Vagina (tissue), 2 donors: ENCODE results near the gene SGPP2.

Experiments used
- POLR2A ChIP-seq, 2 donors: fragments of 450-650 bp; IDR thresholded peaks; one replicate each; pipeline ENCODE4 v1.6.1; 2017; ENCODE audit warnings: antibody characterized with exemption in 2 of 2, mild to moderate bottlenecking in 2 of 2, moderate library complexity in 2 of 2
- TF ChIP-seq, protein P1 (sequence below), 3 experiments: fragments of 450-650 bp in 2 of 3; fragments of 200-600 bp in 1 of 3; sonication (generic) in 1 of 3; IDR thresholded peaks; one replicate each; pipeline ENCODE4 v1.5.1; 2017 to 2019; ENCODE audit warnings: antibody characterized with exemption in 3 of 3, mild to moderate bottlenecking in 2 of 3, moderate library complexity in 2 of 3

DNA sequence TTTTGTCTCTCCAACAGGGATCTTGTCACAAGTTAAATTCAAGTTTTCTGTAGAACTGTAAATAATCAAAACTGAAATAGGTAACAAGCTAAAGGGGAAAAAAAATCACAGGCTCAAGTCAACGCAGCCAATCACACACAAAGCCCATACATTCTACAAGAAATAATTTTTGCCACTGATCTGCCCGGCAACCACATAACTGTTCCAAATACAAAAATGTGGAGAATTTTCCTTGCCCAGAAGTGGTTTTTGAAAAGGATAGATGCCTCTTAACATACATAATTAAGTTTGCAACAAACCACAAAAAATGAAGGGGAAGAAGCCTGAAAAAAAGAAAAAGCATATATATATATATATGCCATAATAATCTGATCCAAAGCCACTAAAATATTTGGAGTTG is 171.2 kb downstream of the SGPP2 start:
- TF ChIP-seq, protein P1, sequence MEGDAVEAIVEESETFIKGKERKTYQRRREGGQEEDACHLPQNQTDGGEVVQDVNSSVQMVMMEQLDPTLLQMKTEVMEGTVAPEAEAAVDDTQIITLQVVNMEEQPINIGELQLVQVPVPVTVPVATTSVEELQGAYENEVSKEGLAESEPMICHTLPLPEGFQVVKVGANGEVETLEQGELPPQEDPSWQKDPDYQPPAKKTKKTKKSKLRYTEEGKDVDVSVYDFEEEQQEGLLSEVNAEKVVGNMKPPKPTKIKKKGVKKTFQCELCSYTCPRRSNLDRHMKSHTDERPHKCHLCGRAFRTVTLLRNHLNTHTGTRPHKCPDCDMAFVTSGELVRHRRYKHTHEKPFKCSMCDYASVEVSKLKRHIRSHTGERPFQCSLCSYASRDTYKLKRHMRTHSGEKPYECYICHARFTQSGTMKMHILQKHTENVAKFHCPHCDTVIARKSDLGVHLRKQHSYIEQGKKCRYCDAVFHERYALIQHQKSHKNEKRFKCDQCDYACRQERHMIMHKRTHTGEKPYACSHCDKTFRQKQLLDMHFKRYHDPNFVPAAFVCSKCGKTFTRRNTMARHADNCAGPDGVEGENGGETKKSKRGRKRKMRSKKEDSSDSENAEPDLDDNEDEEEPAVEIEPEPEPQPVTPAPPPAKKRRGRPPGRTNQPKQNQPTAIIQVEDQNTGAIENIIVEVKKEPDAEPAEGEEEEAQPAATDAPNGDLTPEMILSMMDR (IDR thresholded peaks at IDR 0.05) = no peak
- TF ChIP-seq POLR2A (IDR thresholded peaks at IDR 0.05) = no peak
